Trophoblast cell (in vitro differentiated cells and primary cell): ENCODE data around the gene PPP2R3B.
"Not testable (repeated sequence)": the region's sequence is repeated elsewhere in the genome, so short reads cannot be mapped to it uniquely, and the experiment has no call there.

Experiments
- DNase-seq, 2 donors: peaks; one replicate each; pipeline ENCODE4 v3.0.0-alpha.2; 2016
- H2AFZ ChIP-seq: 2 replicates; pipeline ENCODE4 v1.6.1; 2013; ENCODE audit warnings: low read length, moderate library complexity, mild to moderate bottlenecking; ENCODE audit not compliant: insufficient read depth, poor library complexity
- H2AK5ac ChIP-seq: 2 replicates; pipeline ENCODE4 v1.6.1; 2013; ENCODE audit warnings: mild to moderate bottlenecking, low read length
- H2BK120ac ChIP-seq: 2 replicates; pipeline ENCODE4 v1.6.1; 2013; ENCODE audit warnings: low read length, mild to moderate bottlenecking, moderate library complexity; ENCODE audit not compliant: insufficient read depth, poor library complexity
- H2BK12ac ChIP-seq: 2 replicates; pipeline ENCODE4 v1.6.1; 2013; ENCODE audit warnings: mild to moderate bottlenecking, low read length, moderate library complexity
- H2BK5ac ChIP-seq: 2 replicates; pipeline ENCODE4 v1.6.1; 2013; ENCODE audit warnings: low read length, low read depth, moderate library complexity, mild to moderate bottlenecking; ENCODE audit not compliant: poor library complexity
- H3K14ac ChIP-seq: 2 replicates; pipeline ENCODE4 v1.6.1; 2013; ENCODE audit warnings: mild to moderate bottlenecking, low read length
- H3K18ac ChIP-seq: 2 replicates; pipeline ENCODE4 v1.6.1; 2013; ENCODE audit warnings: mild to moderate bottlenecking, low read length
- H3K23ac ChIP-seq: 2 replicates; pipeline ENCODE4 v1.6.1; 2013; ENCODE audit warnings: low read length
- H3K27ac ChIP-seq: 2 replicates; pipeline ENCODE4 v1.5.1; 2013; ENCODE audit warnings: low read depth, mild to moderate bottlenecking, inconsistent platforms, low read length, moderate library complexity
- H3K27me3 ChIP-seq: 2 replicates; pipeline ENCODE4 v1.6.1; 2013; ENCODE audit warnings: inconsistent platforms, mild to moderate bottlenecking, low read length, moderate library complexity; ENCODE audit not compliant: insufficient read depth
- H3K36me3 ChIP-seq, 2 experiments: 1 replicate in 1 of 2; 2 replicates in 1 of 2; pipeline ENCODE4 v1.6.1; 2013; ENCODE audit warnings: low read length in 2 of 2, mild to moderate bottlenecking in 2 of 2, moderate library complexity in 1 of 2; ENCODE audit not compliant: insufficient read depth in 2 of 2, control insufficient read depth in 1 of 2
- H3K4ac ChIP-seq: 2 replicates; pipeline ENCODE4 v1.6.1; 2013; ENCODE audit warnings: low read depth, mild to moderate bottlenecking, low read length, moderate library complexity
- H3K4me1 ChIP-seq, 2 experiments: 1 replicate in 1 of 2; 2 replicates in 1 of 2; pipeline ENCODE4 v1.6.1; 2013; ENCODE audit warnings: low read length in 2 of 2, mild to moderate bottlenecking in 2 of 2, moderate library complexity in 1 of 2; ENCODE audit not compliant: insufficient read depth in 2 of 2, control insufficient read depth in 1 of 2
- H3K4me2 ChIP-seq: 2 replicates; pipeline ENCODE4 v1.6.1; 2013; ENCODE audit warnings: inconsistent platforms, mild to moderate bottlenecking, low read length, moderate library complexity
- H3K4me3 ChIP-seq: 2 replicates; pipeline ENCODE4 v1.5.1; 2013; ENCODE audit warnings: mild to moderate bottlenecking, low read depth, low read length, inconsistent platforms
- H3K79me1 ChIP-seq: one replicate; pipeline ENCODE4 v1.6.1; 2013; ENCODE audit warnings: low read length
- H3K79me2 ChIP-seq: 2 replicates; pipeline ENCODE4 v1.6.1; 2013; ENCODE audit warnings: low read length, mild to moderate bottlenecking; ENCODE audit not compliant: control insufficient read depth, insufficient read depth, poor library complexity
- H3K9ac ChIP-seq: 2 replicates; pipeline ENCODE4 v1.6.1; 2013; ENCODE audit warnings: mild to moderate bottlenecking, low read length
- H3K9me3 ChIP-seq: 2 replicates; pipeline ENCODE4 v1.6.1; 2013; ENCODE audit warnings: low read depth, mild to moderate bottlenecking, control low read depth, inconsistent platforms, low read length; ENCODE audit not compliant: insufficient read depth
- H4K12ac ChIP-seq: 2 replicates; pipeline ENCODE4 v1.6.1; 2013; ENCODE audit warnings: low read depth, mild to moderate bottlenecking, low read length, moderate library complexity
- H4K8ac ChIP-seq: 2 replicates; pipeline ENCODE4 v1.6.1; 2013; ENCODE audit warnings: low read depth, mild to moderate bottlenecking, low read length, moderate library complexity
- H4K91ac ChIP-seq: one replicate; pipeline ENCODE4 v1.6.1; 2013; ENCODE audit warnings: low read depth, mild to moderate bottlenecking, low read length, moderate library complexity
- WGBS: extraction: QIAGEN DNeasy Blood & Tissue Kit; methylation state at CpG from one replicate; pipeline ENCODE4 v1.1.7; 2013; ENCODE audit warnings: missing lambda C conversion rate; ENCODE audit not compliant: insufficient read length, insufficient coverage; ENCODE audit errors: extremely low coverage; 5-methylcytosine and 5-hydroxymethylcytosine counted together

PPP2R3B gene

GRCh38 chrX:307261-308111, 79.2 kb downstream of the PPP2R3B start:
- no peak overlapping the region for H2AFZ ChIP-seq
- H2BK12ac ChIP-seq: no peak overlapping the region
- H2BK5ac ChIP-seq: no peak overlapping the region
- H3K9ac ChIP-seq: no peak overlapping the region
- H3K79me2 ChIP-seq: no peaks in the 10 kb centered on the region
- no peak overlapping the region for H2AK5ac ChIP-seq
- H3K79me1 ChIP-seq: no peaks in the 10 kb centered on the region
- peaks cover 5% of the 10 kb centered on the region for H3K9me3 ChIP-seq
- H2BK120ac ChIP-seq: no peak overlapping the region
- H4K91ac ChIP-seq: no peak overlapping the region
- H3K4me1 ChIP-seq: no peaks in the 10 kb centered on the region
- no peak overlapping the region for H4K8ac ChIP-seq
- H3K4me3 ChIP-seq: no peak overlapping the region
- H3K4me2 ChIP-seq: no peak overlapping the region
- no peak overlapping the region for H3K27ac ChIP-seq
- no CpG with 5 or more reads among the region's 58 CpGs for WGBS
- no peak for DNase-seq
- no peak overlapping the region for H4K12ac ChIP-seq
- no peaks in the 10 kb centered on the region for H3K27me3 ChIP-seq
- H3K23ac ChIP-seq: no peak overlapping the region
- peaks cover 50 to 65% of the 10 kb centered on the region in 2 experiments for H3K36me3 ChIP-seq
- no peak overlapping the region for H3K4ac ChIP-seq
- no peak overlapping the region for H3K14ac ChIP-seq
- peak overlapping the region; percentile 18 for H3K18ac ChIP-seq

GRCh38 chrX:306614-307251, 80.0 kb downstream of the PPP2R3B start:
- not testable (repeated sequence) for H2AFZ ChIP-seq, H3K4ac ChIP-seq, H4K91ac ChIP-seq, H3K18ac ChIP-seq, H3K9ac ChIP-seq, H3K79me2 ChIP-seq, H2BK12ac ChIP-seq, H3K23ac ChIP-seq, H2BK5ac ChIP-seq, H3K9me3 ChIP-seq, H3K79me1 ChIP-seq, H3K4me2 ChIP-seq, H2AK5ac ChIP-seq, H3K27ac ChIP-seq, H3K14ac ChIP-seq, H3K4me3 ChIP-seq, H2BK120ac ChIP-seq, H4K8ac ChIP-seq, DNase-seq, H4K12ac ChIP-seq, H3K27me3 ChIP-seq, H3K4me1 ChIP-seq
- peaks cover 50 to 64% of the 10 kb centered on the region in 2 experiments for H3K36me3 ChIP-seq
- no CpG with 5 or more reads among the region's 3 CpGs for whole genome bisulfite sequencing

- H3K79me1 ChIP-seq, H2AFZ ChIP-seq, H3K23ac ChIP-seq, H4K12ac ChIP-seq, H3K4me2 ChIP-seq, H3K79me2 ChIP-seq, H3K9me3 ChIP-seq, H3K18ac ChIP-seq, H4K91ac ChIP-seq, H2BK120ac ChIP-seq, DNase-seq, H3K14ac ChIP-seq, H3K9ac ChIP-seq, H4K8ac ChIP-seq, H2BK12ac ChIP-seq, H3K27me3 ChIP-seq, H3K4ac ChIP-seq, H3K4me3 ChIP-seq, H3K4me1 ChIP-seq, H2BK5ac ChIP-seq, H2AK5ac ChIP-seq, H3K27ac ChIP-seq: not testable (repeated sequence)
- H3K36me3 ChIP-seq: peaks cover 50 to 63% of the 10 kb centered on the region in 2 experiments
- WGBS: no CpG with 5 or more reads among the region's 12 CpGs
Measured at GRCh38 chrX:305781-306613, 80.7 kb downstream of the PPP2R3B start.

- Histone ChIP-seq H3K9me3 (peaks cover 3% of the 10 kb centered on the region), H3K23ac (no peak overlapping the region), H4K8ac (no peak overlapping the region), H3K4me1 (no peaks in the 10 kb centered on the region), H2AFZ (no peak overlapping the region), H3K79me1 (no peaks in the 10 kb centered on the region), H3K18ac (no peak overlapping the region), H3K27me3 (no peaks in the 10 kb centered on the region), H3K36me3 (peaks cover 63 to 66% of the 10 kb centered on the region in 2 experiments), H3K4me3 (no peak overlapping the region), H2BK120ac (no peak overlapping the region), H4K12ac (no peak overlapping the region), H2BK5ac (no peak overlapping the region), H4K91ac (no peak overlapping the region), H2AK5ac (no peak overlapping the region), H3K4ac (no peak overlapping the region), H3K9ac (peak overlapping the region; percentile 52), H3K27ac (no peak overlapping the region), H3K4me2 (no peak overlapping the region), H3K79me2 (no peaks in the 10 kb centered on the region), H3K14ac (no peak overlapping the region), H2BK12ac (no peak overlapping the region)
- no CpG with 5 or more reads among the region's 19 CpGs for WGBS
- DNase-seq: no peak
Measured at GRCh38 chrX:302975-303374, 83.7 kb downstream of the PPP2R3B start.
